Measurements from ENCODE around the gene SIAE. TPM values are rescaled to one million over a fixed set of nuclear protein-coding genes. Genes with fewer than 3 reads are reported as not detected.

The SIAE gene
- total and polyA plus RNA-seq, 10 of the 15 experiments (the other 5 are each of a cell fraction or from before 2014, with no cell fraction given): 0.93 to 6.9 (median 4.2) TPM

DNA sequence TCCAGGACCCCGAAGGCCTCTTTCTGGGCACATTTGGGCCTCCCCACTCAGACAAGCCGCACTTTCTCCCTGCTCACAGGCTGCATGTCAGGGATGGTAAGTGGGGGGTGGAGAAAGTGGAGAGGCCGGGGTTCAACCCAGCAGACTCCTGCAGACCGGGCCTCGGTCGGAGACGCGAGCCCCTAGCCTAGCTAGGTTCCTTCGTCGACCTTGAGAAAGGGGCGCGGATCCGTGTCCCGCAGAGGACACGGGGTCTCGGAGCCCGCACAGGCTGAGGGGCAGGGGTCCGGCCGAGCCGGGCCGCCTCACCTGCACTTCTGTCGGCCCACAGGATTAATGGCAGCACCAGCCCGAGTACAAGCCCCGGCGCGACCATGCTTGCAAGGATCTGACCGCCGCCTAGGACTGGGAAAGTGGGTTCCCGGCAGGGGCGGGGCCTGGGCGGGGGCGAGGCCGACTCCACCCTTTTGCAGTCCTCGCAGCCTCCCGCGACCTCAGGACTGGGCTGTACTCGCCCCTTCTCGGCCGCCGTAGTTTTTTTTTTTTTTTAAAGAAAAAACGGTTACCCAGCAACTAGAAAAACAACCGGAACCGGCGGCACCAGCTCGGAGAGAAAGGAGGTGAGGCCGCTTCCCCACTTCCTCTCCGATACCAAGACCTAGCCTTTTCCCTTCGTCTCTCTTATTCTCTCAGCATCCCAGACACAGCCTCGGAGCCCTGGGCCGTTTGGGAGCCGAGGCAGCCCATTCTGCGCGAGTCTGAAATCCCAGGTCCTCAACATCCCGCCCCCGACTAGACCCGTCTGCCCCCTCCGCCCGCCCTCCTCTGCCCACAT lies at the start of gene SIAE, which contains the start of gene SPA17 (continued):
- TF ChIP-seq, protein P1, sequence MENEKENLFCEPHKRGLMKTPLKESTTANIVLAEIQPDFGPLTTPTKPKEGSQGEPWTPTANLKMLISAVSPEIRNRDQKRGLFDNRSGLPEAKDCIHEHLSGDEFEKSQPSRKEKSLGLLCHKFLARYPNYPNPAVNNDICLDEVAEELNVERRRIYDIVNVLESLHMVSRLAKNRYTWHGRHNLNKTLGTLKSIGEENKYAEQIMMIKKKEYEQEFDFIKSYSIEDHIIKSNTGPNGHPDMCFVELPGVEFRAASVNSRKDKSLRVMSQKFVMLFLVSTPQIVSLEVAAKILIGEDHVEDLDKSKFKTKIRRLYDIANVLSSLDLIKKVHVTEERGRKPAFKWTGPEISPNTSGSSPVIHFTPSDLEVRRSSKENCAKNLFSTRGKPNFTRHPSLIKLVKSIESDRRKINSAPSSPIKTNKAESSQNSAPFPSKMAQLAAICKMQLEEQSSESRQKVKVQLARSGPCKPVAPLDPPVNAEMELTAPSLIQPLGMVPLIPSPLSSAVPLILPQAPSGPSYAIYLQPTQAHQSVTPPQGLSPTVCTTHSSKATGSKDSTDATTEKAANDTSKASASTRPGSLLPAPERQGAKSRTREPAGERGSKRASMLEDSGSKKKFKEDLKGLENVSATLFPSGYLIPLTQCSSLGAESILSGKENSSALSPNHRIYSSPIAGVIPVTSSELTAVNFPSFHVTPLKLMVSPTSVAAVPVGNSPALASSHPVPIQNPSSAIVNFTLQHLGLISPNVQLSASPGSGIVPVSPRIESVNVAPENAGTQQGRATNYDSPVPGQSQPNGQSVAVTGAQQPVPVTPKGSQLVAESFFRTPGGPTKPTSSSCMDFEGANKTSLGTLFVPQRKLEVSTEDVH (IDR thresholded peaks at IDR 0.05; ENCODE audit: low read depth, partially characterized antibody): no peak
- TF ChIP-seq SUPT20H (IDR thresholded peaks at IDR 0.05; ENCODE audit: borderline replicate concordance, control insufficient read depth, low read depth, low read length) (no peak), NFYA (IDR thresholded peaks at IDR 0.05; ENCODE audit: borderline replicate concordance, low read depth, low read length) (no peak), TBL1XR1 (IDR thresholded peaks at IDR 0.05; ENCODE audit: low read depth, low read length) (no peak), NBN (IDR thresholded peaks at IDR 0.05) (no peak), MYB (IDR thresholded peaks at IDR 0.05; ENCODE audit: borderline replicate concordance, low read depth, low read length) (no peak), PAX8 (IDR thresholded peaks at IDR 0.05) (no peak), SIX5 (IDR thresholded peaks at IDR 0.05; ENCODE audit: low read depth, low read length, severe bottlenecking) (no peak), PAX5 (IDR thresholded peaks at IDR 0.05; ENCODE audit: borderline replicate concordance, low read depth, low read length) (no peak), ASH2L (IDR thresholded peaks at IDR 0.05; ENCODE audit: borderline replicate concordance, low read depth) (no peak), JUND (IDR thresholded peaks at IDR 0.05; ENCODE audit: low read depth, low read length) (no peak), POLR2A (IDR thresholded peaks at IDR 0.05; ENCODE audit: low read depth, low read length) (peak; percentile 73), CHD1 (IDR thresholded peaks at IDR 0.05; ENCODE audit: low read depth, low read length) (no peak), YY1 (IDR thresholded peaks at IDR 0.05; ENCODE audit: low read depth, low read length) (no peak)
- TF ChIP-seq, protein P2, sequence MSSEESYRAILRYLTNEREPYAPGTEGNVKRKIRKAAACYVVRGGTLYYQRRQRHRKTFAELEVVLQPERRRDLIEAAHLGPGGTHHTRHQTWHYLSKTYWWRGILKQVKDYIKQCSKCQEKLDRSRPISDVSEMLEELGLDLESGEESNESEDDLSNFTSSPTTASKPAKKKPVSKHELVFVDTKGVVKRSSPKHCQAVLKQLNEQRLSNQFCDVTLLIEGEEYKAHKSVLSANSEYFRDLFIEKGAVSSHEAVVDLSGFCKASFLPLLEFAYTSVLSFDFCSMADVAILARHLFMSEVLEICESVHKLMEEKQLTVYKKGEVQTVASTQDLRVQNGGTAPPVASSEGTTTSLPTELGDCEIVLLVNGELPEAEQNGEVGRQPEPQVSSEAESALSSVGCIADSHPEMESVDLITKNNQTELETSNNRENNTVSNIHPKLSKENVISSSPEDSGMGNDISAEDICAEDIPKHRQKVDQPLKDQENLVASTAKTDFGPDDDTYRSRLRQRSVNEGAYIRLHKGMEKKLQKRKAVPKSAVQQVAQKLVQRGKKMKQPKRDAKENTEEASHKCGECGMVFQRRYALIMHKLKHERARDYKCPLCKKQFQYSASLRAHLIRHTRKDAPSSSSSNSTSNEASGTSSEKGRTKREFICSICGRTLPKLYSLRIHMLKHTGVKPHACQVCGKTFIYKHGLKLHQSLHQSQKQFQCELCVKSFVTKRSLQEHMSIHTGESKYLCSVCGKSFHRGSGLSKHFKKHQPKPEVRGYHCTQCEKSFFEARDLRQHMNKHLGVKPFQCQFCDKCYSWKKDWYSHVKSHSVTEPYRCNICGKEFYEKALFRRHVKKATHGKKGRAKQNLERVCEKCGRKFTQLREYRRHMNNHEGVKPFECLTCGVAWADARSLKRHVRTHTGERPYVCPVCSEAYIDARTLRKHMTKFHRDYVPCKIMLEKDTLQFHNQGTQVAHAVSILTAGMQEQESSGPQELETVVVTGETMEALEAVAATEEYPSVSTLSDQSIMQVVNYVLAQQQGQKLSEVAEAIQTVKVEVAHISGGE (CRISPR knock-in tag; IDR thresholded peaks at IDR 0.05): no peak
- TF ChIP-seq, protein P3, sequence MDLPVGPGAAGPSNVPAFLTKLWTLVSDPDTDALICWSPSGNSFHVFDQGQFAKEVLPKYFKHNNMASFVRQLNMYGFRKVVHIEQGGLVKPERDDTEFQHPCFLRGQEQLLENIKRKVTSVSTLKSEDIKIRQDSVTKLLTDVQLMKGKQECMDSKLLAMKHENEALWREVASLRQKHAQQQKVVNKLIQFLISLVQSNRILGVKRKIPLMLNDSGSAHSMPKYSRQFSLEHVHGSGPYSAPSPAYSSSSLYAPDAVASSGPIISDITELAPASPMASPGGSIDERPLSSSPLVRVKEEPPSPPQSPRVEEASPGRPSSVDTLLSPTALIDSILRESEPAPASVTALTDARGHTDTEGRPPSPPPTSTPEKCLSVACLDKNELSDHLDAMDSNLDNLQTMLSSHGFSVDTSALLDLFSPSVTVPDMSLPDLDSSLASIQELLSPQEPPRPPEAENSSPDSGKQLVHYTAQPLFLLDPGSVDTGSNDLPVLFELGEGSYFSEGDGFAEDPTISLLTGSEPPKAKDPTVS (IDR thresholded peaks at IDR 0.05; ENCODE audit: low read depth, low read length): no peak
- TF ChIP-seq, protein P4, sequence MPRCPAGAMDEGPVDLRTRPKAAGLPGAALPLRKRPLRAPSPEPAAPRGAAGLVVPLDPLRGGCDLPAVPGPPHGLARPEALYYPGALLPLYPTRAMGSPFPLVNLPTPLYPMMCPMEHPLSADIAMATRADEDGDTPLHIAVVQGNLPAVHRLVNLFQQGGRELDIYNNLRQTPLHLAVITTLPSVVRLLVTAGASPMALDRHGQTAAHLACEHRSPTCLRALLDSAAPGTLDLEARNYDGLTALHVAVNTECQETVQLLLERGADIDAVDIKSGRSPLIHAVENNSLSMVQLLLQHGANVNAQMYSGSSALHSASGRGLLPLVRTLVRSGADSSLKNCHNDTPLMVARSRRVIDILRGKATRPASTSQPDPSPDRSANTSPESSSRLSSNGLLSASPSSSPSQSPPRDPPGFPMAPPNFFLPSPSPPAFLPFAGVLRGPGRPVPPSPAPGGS (IDR thresholded peaks at IDR 0.05; ENCODE audit: borderline replicate concordance, insufficient read depth, low read depth, low read length, poor library complexity, severe bottlenecking): no peak
- TF ChIP-seq, protein P5, sequence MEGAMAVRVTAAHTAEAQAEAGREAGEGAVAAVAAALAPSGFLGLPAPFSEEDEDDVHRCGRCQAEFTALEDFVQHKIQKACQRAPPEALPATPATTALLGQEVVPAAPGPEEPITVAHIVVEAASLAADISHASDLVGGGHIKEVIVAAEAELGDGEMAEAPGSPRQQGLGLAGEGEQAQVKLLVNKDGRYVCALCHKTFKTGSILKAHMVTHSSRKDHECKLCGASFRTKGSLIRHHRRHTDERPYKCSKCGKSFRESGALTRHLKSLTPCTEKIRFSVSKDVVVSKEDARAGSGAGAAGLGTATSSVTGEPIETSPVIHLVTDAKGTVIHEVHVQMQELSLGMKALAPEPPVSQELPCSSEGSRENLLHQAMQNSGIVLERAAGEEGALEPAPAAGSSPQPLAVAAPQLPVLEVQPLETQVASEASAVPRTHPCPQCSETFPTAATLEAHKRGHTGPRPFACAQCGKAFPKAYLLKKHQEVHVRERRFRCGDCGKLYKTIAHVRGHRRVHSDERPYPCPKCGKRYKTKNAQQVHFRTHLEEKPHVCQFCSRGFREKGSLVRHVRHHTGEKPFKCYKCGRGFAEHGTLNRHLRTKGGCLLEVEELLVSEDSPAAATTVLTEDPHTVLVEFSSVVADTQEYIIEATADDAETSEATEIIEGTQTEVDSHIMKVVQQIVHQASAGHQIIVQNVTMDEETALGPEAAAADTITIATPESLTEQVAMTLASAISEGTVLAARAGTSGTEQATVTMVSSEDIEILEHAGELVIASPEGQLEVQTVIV (IDR thresholded peaks at IDR 0.05; ENCODE audit: borderline replicate concordance, partially characterized antibody): no peak
